Measurements from ENCODE around the gene LPP. TPM values are rescaled to one million over a fixed set of nuclear protein-coding genes. Genes with fewer than 3 reads are reported as not detected.

The LPP gene
- 54.1 and 98.2 TPM in 2 replicates for total RNA-seq

GRCh38 chr3:188154014-188154808, at the start of gene LPP:
Gene LPP (plus strand): TSS chr3:188154157. CDS start chr3:188406121, 251,964 bp downstream.

Small RNA genes lying within 50 kb of the gene (small RNA-seq; reads per million reads assigned to genes)
- 1,378 reads per million, percentile 100 among the genes with 10 or more reads in this experiment for gene MIR28 (ENCODE audit: low replicate concordance)

Measured in placental pericyte (primary cell).